Stimulated activated effector memory CD8-positive, alpha-beta T cell treated with anti-CD3 and anti-CD28 coated beads, Interleukin-12 subunit alpha, Interleukin-12 subunit beta, amount 100 ng/mL, for 72 hours (primary cell): ENCODE results near the gene INPP5D.
"Not testable (repeated sequence)": the region's sequence is repeated elsewhere in the genome, so short reads cannot be mapped to it uniquely, and the experiment has no call there.

Experiments used
- ATAC-seq: fragments of 150-1000 bp; cut with Tn5 transposase; 2 replicates; pipeline ENCODE4 v1.10.0; 2021
- DNase-seq, 2 donors: peaks; one replicate each; pipeline ENCODE4 v3.0.0; 2021 to 2022; ENCODE audit warnings: low spot score in 2 of 2
- H3K27ac Mint-ChIP-seq: one replicate; pipeline ENCODE4 v1.8.0; 2022; ENCODE audit warnings: mild to moderate bottlenecking, mixed read lengths
- H3K36me3 Mint-ChIP-seq: one replicate; pipeline ENCODE4 v1.8.0; 2022; ENCODE audit warnings: mild to moderate bottlenecking, mixed read lengths
- H3K4me1 Mint-ChIP-seq: one replicate; pipeline ENCODE4 v1.8.0; 2022; ENCODE audit warnings: mixed read lengths
- H3K4me3 Mint-ChIP-seq: one replicate; pipeline ENCODE4 v1.8.0; 2022; ENCODE audit warnings: mild to moderate bottlenecking, mixed read lengths
- H3K9me3 Mint-ChIP-seq: one replicate; pipeline ENCODE4 v1.8.0; 2022; ENCODE audit warnings: mixed read lengths

INPP5D gene

GRCh38 chr2:233059797-233060500 is at the start of gene INPP5D:
Gene INPP5D, plus strand, starts transcription at chr2:233060342. Its CDS starts 137 bp downstream, at chr2:233060479.
- Mint-ChIP-seq H3K27ac (peak within 1 kb of the TSS; percentile 99), H3K36me3 (peaks cover 50% of the 10 kb centered on the region), H3K4me3 (peak within 1 kb of the TSS; percentile 97), H3K9me3 (no peaks in the 10 kb centered on the region), H3K4me1 (peaks cover 56% of the 10 kb centered on the region)
- peak; percentile 61 to 83 for DNase-seq
- peak; percentile 78 for ATAC-seq

DNA sequence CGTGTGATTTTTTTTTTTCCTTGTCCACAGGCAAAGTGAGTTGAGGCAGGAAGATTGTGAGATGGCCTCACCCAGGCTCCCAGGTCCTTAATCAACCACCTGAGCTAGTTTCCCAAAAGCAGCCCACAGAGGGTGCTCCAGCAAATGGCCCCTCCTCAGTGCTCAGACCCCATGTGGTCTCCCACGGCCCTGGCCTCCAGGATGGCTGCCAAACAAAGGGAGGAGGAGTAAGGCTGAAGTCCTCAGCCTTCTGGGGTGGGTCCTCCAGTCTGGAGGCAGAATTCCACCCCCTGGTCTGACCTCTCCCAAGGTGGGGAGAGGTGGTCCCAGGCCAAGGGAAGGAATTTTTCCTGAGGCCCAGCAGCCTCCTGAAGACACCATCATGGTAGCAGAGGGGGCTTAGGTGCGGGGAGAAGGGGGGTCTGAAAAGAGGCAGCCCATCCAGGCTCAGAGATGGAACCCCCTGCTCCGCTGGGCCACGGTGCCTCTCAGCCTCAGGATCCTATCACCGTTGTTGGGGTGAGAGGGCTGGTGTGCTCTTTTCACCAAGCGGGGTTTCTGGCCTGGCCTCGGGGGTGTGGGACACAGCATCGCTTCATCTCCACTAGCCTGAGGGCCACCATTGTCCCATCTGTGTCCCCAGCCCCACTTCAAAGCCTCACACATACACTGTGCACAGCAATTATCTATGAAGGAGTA is 49.4 kb upstream of the INPP5D start:
- H3K4me1 Mint-ChIP-seq: no peaks in the 10 kb centered on the region
- DNase-seq (no peak), ATAC-seq (no peak)

DNA sequence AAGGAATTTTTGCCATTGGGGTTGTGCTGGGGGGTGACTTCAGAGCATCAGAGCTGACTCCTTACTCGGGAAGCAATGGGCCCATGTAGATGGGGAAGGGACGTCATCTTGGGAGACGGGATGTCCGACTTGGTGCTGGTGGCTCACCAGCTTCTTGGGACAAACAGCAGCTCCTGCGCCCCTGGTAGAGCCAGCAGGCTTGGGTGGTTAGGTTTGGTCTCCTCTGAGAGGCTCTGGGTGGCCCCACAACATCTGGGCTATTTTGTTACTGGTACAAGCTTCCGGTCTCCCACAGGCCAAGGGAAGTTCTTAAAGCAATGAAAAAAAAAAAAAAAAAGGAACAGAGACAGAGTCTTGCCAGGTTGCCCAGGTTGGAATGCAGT is 48.9 kb upstream of the INPP5D start:
- H3K4me3 Mint-ChIP-seq: no peak overlapping the region
- ATAC-seq: no peak

More for the DNA sequence above, 49.4 kb upstream of the INPP5D start:
- H3K4me3 Mint-ChIP-seq: no peak overlapping the region
- no peaks in the 10 kb centered on the region for H3K36me3 Mint-ChIP-seq
- no peak overlapping the region for H3K27ac Mint-ChIP-seq
- peaks cover 4% of the 10 kb centered on the region for H3K9me3 Mint-ChIP-seq

GRCh38 chr2:233011702-233012131 is 48.4 kb upstream of the INPP5D start:
- no peak overlapping the region for H3K27ac Mint-ChIP-seq
- DNase-seq (no peak), ATAC-seq (no peak)
- no peaks in the 10 kb centered on the region for H3K36me3 Mint-ChIP-seq
- peaks cover 4% of the 10 kb centered on the region for H3K9me3 Mint-ChIP-seq
- H3K4me3 Mint-ChIP-seq: no peak overlapping the region
- no peaks in the 10 kb centered on the region for H3K4me1 Mint-ChIP-seq

More for the DNA sequence above, 48.9 kb upstream of the INPP5D start:
- no peaks in the 10 kb centered on the region for H3K4me1 Mint-ChIP-seq
- H3K36me3 Mint-ChIP-seq: no peaks in the 10 kb centered on the region
- DNase-seq: no peak
- H3K9me3 Mint-ChIP-seq: peaks cover 4% of the 10 kb centered on the region
- H3K27ac Mint-ChIP-seq: no peak overlapping the region

- no peak overlapping the region for H3K27ac Mint-ChIP-seq
- no peak for ATAC-seq
- no peaks in the 10 kb centered on the region for H3K4me1 Mint-ChIP-seq
- no peak overlapping the region for H3K4me3 Mint-ChIP-seq
- no peaks in the 10 kb centered on the region for H3K36me3 Mint-ChIP-seq
- H3K9me3 Mint-ChIP-seq: peaks cover 4% of the 10 kb centered on the region
- no peak for DNase-seq
These were observed 47.7 kb upstream of the INPP5D start for GRCh38 chr2:233012301-233012971.

DNA sequence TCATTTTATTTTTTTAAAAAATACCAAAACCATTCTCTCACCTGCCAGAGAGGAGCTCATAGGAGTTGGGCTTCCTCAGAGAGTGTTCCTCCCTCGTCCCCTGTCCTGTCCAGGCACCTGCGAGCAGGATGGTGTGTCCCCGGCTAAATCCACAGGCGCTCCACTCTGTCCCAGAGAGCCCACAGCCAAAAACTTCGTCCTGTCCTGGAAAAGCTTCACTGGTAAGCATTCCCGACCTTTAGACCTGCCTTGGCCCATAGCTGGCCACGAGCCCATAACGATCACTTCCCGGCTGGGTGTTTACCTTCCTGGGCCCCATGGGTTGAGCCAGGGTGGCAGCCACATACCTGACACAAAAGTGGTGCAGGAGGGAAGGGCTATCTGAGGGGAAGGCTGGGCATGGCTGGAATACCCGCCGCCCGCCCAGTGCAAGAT is 47.1 kb upstream of the INPP5D start, which contains the start of gene NGEF:
TSS of gene NGEF (minus strand) at position 230 of the 435 bp plus-strand sequence. CDS start 38,366 bp downstream, outside the sequence.
- ATAC-seq (no peak), DNase-seq (no peak)
- Mint-ChIP-seq H3K27ac (no peak within 1 kb of the TSS), H3K36me3 (no peaks in the 10 kb centered on the region), H3K4me3 (no peak within 1 kb of the TSS), H3K4me1 (no peaks in the 10 kb centered on the region), H3K9me3 (peaks cover 4% of the 10 kb centered on the region)

DNA sequence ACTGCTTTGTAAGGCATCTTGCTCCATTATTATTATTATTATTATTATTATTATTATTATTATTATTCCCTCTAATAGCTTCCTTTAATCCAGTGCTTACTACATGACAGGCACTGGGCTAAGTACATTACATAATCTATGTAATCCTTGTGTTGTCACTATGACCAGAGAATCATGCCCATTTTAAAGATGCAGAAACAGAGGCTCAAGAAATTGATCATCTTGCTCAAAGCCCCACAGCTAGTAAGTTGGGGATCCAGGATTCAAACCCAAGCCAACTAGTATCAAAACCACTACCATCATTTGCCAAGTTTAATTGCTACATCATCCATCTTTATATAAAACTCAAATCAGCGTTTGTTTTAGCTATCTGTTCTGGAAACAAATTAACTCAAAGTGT is 46.5 kb upstream of the INPP5D start:
- H3K4me3 Mint-ChIP-seq: no peak overlapping the region
- no peak for DNase-seq
- H3K27ac Mint-ChIP-seq: no peak overlapping the region
- no peak for ATAC-seq
- H3K9me3 Mint-ChIP-seq: peaks cover 4% of the 10 kb centered on the region
- H3K36me3 Mint-ChIP-seq: no peaks in the 10 kb centered on the region
- no peaks in the 10 kb centered on the region for H3K4me1 Mint-ChIP-seq

- H3K36me3 Mint-ChIP-seq: no peaks in the 10 kb centered on the region
- DNase-seq (no peak), ATAC-seq (no peak)
- no peaks in the 10 kb centered on the region for H3K4me1 Mint-ChIP-seq
- H3K4me3 Mint-ChIP-seq: no peak overlapping the region
- no peak overlapping the region for H3K27ac Mint-ChIP-seq
- peaks cover 4% of the 10 kb centered on the region for H3K9me3 Mint-ChIP-seq
These were observed 45.0 kb upstream of the INPP5D start for GRCh38 chr2:233015019-233015645.

- Mint-ChIP-seq H3K36me3 (no peaks in the 10 kb centered on the region), H3K4me1 (no peaks in the 10 kb centered on the region), H3K27ac (no peak overlapping the region), H3K4me3 (no peak overlapping the region), H3K9me3 (peaks cover 4% of the 10 kb centered on the region)
- DNase-seq: no peak
- no peak for ATAC-seq
These were observed 42.2 kb upstream of the INPP5D start for GRCh38 chr2:233017947-233018346.

DNA sequence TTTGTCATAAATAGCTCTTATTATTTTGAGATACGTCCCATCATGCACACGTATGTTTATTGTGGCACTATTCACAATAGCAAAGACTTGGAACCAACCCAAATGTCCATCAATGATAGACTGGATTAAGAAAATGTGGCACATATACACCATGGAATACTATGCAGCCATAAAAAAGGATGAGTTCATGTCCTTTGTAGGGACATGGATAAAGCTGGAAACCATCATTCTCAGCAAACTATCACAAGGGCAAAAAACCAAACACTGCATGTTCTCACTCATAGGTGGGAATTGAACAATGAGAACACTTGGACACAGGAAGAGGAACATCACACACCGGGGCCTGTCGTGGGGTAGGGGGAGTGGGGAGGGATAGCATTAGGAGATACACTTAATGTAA is 40.5 kb upstream of the INPP5D start:
- not testable (repeated sequence) for H3K4me3 Mint-ChIP-seq, H3K36me3 Mint-ChIP-seq, H3K27ac Mint-ChIP-seq, ATAC-seq, DNase-seq, H3K9me3 Mint-ChIP-seq, H3K4me1 Mint-ChIP-seq

DNA sequence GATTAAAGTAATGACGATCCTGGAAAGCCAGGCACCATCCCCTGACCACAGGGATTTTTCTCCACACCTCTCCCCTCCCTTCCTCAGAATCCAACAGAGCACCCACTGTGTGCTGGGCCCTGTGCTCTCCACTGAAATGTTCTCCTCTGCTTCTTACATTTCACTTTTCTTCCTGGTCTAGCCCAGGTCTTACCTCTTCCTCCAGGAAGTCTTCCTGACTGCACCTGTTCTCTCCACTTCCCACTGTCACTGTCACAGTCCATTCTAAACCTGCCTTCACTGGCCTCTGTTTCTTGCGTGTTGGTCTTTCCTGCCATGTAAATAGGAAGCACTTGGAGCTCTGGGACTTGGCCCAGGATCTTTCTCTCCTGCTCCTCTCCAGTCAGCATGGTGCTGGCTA is 39.7 kb upstream of the INPP5D start:
- Mint-ChIP-seq H3K36me3 (no peaks in the 10 kb centered on the region), H3K4me1 (no peaks in the 10 kb centered on the region), H3K27ac (no peak overlapping the region), H3K9me3 (peaks cover 1% of the 10 kb centered on the region), H3K4me3 (no peak overlapping the region)
- ATAC-seq (no peak), DNase-seq (no peak)

DNA sequence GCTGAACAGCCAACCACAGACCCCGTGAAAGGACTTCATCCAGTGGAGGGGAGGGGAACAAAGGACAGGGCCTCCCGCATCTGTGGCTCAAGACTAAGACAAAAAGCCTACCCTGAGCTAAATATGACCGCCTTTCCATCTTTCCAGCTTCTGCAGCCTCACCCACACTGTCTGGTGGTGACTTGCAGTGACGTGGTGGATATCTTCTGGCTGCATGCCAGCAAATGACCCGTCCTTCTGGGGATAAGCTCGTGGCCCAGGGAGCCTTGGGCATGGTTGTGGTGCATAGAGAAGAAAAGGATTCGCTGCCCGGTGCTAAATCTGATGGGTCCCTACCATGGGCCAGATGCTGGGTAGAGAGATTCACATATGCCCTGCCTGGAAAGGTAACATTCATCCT is 38.4 kb upstream of the INPP5D start:
- DNase-seq (no peak), ATAC-seq (no peak)
- Mint-ChIP-seq H3K36me3 (no peaks in the 10 kb centered on the region), H3K9me3 (no peaks in the 10 kb centered on the region), H3K4me3 (no peak overlapping the region), H3K4me1 (no peaks in the 10 kb centered on the region), H3K27ac (no peak overlapping the region)

DNA sequence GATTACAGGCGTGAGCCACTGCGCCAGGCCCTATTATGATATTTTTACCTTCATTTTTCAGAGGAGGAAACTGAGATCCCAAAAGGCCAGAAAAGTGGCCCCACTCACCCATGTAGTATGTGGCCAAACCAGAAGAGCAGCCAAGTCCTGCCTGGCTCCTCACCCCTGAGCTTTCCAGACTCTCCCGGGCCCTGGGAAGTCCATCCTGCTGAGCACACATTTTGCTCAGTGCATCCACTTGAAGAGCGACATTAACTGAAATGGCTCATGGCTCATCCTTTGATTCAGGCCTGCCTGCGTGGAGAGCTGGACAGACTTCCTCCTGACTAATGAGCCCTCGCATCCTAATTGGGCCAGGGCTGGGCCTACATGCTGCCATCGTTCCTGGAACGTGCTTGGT is 37.6 kb upstream of the INPP5D start:
- Mint-ChIP-seq H3K4me1 (no peaks in the 10 kb centered on the region), H3K4me3 (no peak overlapping the region), H3K9me3 (no peaks in the 10 kb centered on the region), H3K27ac (no peak overlapping the region), H3K36me3 (no peaks in the 10 kb centered on the region)
- DNase-seq: no peak
- ATAC-seq: no peak

DNA sequence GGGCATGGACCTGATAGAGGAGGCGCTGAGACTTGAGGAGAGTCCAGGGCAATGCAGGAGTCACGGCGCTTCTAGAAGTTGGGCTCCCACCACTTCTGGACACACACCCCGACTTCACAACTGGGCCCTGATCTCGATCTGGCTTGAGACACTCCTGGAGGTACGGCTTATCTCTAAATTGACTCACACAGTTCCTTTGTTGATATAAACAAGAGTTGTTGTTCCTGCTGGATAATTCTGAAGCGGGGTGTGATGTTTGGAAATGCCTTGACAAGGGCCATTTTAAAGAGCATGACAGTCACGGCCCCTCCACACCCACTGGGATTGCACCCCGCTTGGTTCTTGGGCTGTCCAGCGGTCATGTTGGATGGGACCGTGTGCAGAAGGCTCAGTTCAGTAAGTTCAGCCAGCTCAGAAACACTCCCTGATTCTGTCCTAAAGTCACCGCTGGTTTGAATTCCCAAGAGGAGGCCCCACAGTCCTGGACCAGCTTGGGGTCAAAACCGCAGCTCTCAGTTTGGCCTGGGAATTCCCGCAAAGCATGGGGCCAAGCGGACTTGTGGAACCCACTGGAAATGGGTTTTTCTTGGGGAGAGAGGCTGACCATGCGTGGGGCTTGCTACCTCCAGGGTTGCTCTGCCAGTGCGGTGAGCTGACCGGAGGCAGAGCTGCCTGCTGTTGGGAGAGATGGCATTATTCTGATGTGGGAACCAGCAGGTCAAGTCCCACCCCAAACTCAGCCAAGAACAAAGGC is 37.0 kb upstream of the INPP5D start:
- Mint-ChIP-seq H3K4me1 (no peaks in the 10 kb centered on the region), H3K36me3 (no peaks in the 10 kb centered on the region), H3K27ac (no peak overlapping the region), H3K4me3 (no peak overlapping the region), H3K9me3 (no peaks in the 10 kb centered on the region)
- ATAC-seq (no peak), DNase-seq (no peak)
